HepG2 (cell line): Measurements from ENCODE around the gene SPP1.

Source experiments
- BRCA1 ChIP-seq: sonication (generic); formaldehyde crosslinking; IDR thresholded peaks from 2 replicates; pipeline ENCODE4 v1.4.0; 2020; ENCODE audit warnings: missing genetic modification reagents
- JUND ChIP-seq: sonication (generic); formaldehyde crosslinking; IDR thresholded peaks from 2 replicates; pipeline ENCODE4 v1.8.0; 2022; ENCODE audit warnings: mild to moderate bottlenecking, missing genetic modification reagents
- NFE2L2 ChIP-seq: fragments of 150-350 bp; IDR thresholded peaks from 2 replicates; pipeline ENCODE4 v1.6.1; 2014; ENCODE audit warnings: low read length
- PCBP1 ChIP-seq: fragments of 200-400 bp; formaldehyde crosslinking; IDR thresholded peaks from 2 replicates; pipeline ENCODE4 v1.6.1; 2017; ENCODE audit warnings: mild to moderate bottlenecking, low read depth, low read length, borderline replicate concordance
- SNAPC2 ChIP-seq: sonication (generic); formaldehyde crosslinking; IDR thresholded peaks from 2 replicates; pipeline ENCODE4 v1.8.1; 2022; ENCODE audit warnings: mild to moderate bottlenecking, missing genetic modification reagents
- TBL1XR1 ChIP-seq: fragments of 150-350 bp; IDR thresholded peaks from 2 replicates; pipeline ENCODE4 v1.6.1; 2014; ENCODE audit warnings: borderline replicate concordance, low read length; ENCODE audit not compliant: partially characterized antibody
- YY1 ChIP-seq: IDR thresholded peaks from 2 replicates; pipeline ENCODE4 v1.6.1; 2011; ENCODE audit warnings: low read length, low read depth, moderate library complexity, mild to moderate bottlenecking; ENCODE audit not compliant: insufficient read depth, insufficient replicate concordance
- ZBTB38 ChIP-seq: sonication (generic); formaldehyde crosslinking; IDR thresholded peaks from 2 replicates; pipeline ENCODE4 v1.5.1; 2020; ENCODE audit warnings: mild to moderate bottlenecking, missing genetic modification reagents
- ZNF432 ChIP-seq: sonication (generic); formaldehyde crosslinking; IDR thresholded peaks from 2 replicates; pipeline ENCODE4 v1.5.0; 2020; ENCODE audit warnings: missing genetic modification reagents, mild to moderate bottlenecking, borderline replicate concordance
- ZNF512B ChIP-seq: sonication (generic); formaldehyde crosslinking; IDR thresholded peaks from 2 replicates; pipeline ENCODE4 v1.5.1; 2020; ENCODE audit warnings: missing genetic modification reagents, mild to moderate bottlenecking, borderline replicate concordance
- ZNF569 ChIP-seq: sonication (generic); formaldehyde crosslinking; IDR thresholded peaks from 2 replicates; pipeline ENCODE4 v1.5.0; 2020; ENCODE audit warnings: mild to moderate bottlenecking, missing genetic modification reagents, moderate library complexity, borderline replicate concordance

- TF ChIP-seq YY1 (no peak), JUND (CRISPR knock-in tag) (no peak), ZNF512B (CRISPR knock-in tag) (no peak), TBL1XR1 (no peak), ZBTB38 (no peak), NFE2L2 (no peak), PCBP1 (no peak), SNAPC2 (no peak), BRCA1 (CRISPR knock-in tag) (no peak), ZNF432 (CRISPR knock-in tag) (no peak), ZNF569 (CRISPR knock-in tag) (no peak)
Observed at GRCh38 chr4:88005946-88006345, 30.4 kb downstream of the SPP1 start.
